Prostate gland (tissue), 2 donors: ENCODE data around the gene NPIPA7. TPM values are rescaled to one million over a fixed set of nuclear protein-coding genes. Genes with fewer than 3 reads are reported as not detected.
"Not testable (repeated sequence)": the region's sequence is repeated elsewhere in the genome, so short reads cannot be mapped to it uniquely, and the experiment has no call there.

ENCODE experiments used
- DNase-seq: peaks from one replicate; pipeline ENCODE4 v3.0.0-alpha.2; 2019; ENCODE audit warnings: low spot score
- H3K27ac ChIP-seq, 2 donors: fragments of 200-600 bp; sonication (generic); 2 replicates each; pipeline ENCODE4 v1.5.1; 2017 to 2019
- H3K27me3 ChIP-seq: fragments of 200-600 bp; sonication (generic); replicated peaks from 2 replicates; pipeline ENCODE4 v1.5.1; 2019; ENCODE audit not compliant: insufficient read depth
- H3K36me3 ChIP-seq, 2 donors: fragments of 200-600 bp; sonication (generic); 1 replicate in 1 of 2; 2 replicates in 1 of 2; pipeline versions ENCODE4 v1.5.1 to v1.8.1; 2017 to 2019
- H3K4me1 ChIP-seq: fragments of 200-600 bp; sonication (generic); replicated peaks from 2 replicates; pipeline ENCODE4 v1.5.1; 2019
- H3K4me3 ChIP-seq, 2 donors: fragments of 200-600 bp; sonication (generic); 2 replicates each; pipeline ENCODE4 v1.5.1; 2017 to 2019
- H3K9me3 ChIP-seq: fragments of 200-600 bp; sonication (generic); 2 replicates; pipeline ENCODE4 v1.5.1; 2017
- WGBS: methylation state at CpG from one replicate; pipeline ENCODE4 v1.1.5; 2018; 5-methylcytosine and 5-hydroxymethylcytosine counted together
- intact Hi-C: fragments of 100-400 bp; cut with DNase I; formaldehyde crosslinking; loops from one replicate; pipeline ENCODE4 v1.14.2; 2022
- microRNA-seq: library from miRNA; unstranded; fragments of <30 nt; microRNA quantifications from one replicate; pipeline ENCODE4, GENCODE V29; 2016
- small RNA-seq, 2 donors: library from RNA; depleted of rRNA; stranded (forward); fragments of <200 nt; gene quantifications; one replicate each; pipeline ENCODE3, GENCODE V24; 2016
- total RNA-seq, 2 donors: library from RNA; depleted of rRNA; stranded (reverse); fragments of >200 nt; gene quantifications; one replicate each; pipeline ENCODE4 v1.1.0, GENCODE V29; 2016

NPIPA7 gene
- total RNA-seq, 2 donors from 2014 or later: 4.4 to 5.3 TPM

DNA sequence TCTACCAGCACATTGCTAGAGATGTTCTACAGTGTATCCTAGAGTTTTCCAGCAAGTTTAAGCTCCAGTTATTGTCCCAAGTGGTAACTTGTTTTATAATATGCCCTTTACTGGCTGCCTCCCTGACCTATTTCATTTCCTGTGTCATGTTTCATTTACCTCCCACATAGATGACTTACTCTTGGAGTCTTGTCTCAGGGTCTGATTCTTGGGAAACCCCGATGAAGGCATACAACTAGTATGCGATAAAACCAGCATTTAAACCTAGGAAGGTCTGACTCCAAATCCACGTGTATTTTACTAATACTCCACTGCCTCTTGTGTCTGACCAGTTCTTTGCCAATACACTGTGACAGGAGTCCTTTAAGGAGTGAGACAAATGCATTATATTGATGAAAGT, 55.8 kb downstream of the NPIPA7 start:
- H3K4me3 ChIP-seq, DNase-seq, H3K36me3 ChIP-seq, H3K27ac ChIP-seq, intact Hi-C loops, H3K4me1 ChIP-seq, H3K27me3 ChIP-seq, H3K9me3 ChIP-seq: not testable (repeated sequence)
- 74% methylated on average over 2 of the region's 3 CpGs for WGBS

DNA sequence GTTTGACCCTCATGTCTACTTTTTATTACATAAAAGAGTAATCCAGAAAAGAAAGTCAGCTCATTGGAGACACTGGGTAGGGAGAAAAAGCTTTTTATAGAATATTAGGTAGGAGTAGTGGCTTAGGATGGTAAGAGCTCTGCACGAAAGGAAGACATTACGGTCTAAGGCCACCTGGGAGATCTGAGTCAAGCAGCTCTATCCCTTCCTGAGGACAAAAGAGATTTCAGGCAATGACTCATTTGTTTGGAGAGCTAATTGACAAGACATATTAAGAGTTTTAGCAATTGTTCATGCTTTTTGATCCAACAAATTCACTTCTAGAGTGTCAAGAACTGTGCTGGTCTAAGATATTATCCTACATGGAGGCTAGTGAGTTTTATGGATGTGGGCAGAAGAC, 62.5 kb downstream of the NPIPA7 start:
- intact Hi-C loops, H3K4me1 ChIP-seq, DNase-seq, H3K4me3 ChIP-seq, H3K27ac ChIP-seq, H3K36me3 ChIP-seq, H3K27me3 ChIP-seq, H3K9me3 ChIP-seq: not testable (repeated sequence)
- no CpG with 5 or more reads among the region's 2 CpGs for WGBS

Small RNAs within 50 kb of the gene (microRNA-seq; reads per million reads assigned to microRNA genes)
- gene MIR6511A3 (not detected), gene MIR6770-2 (not detected)

Small RNAs within 50 kb of the gene (small RNA-seq; reads per million reads assigned to genes)
- gene AC138969.3 (0 reads per million in 2 donors), gene MIR6511A3 (0 reads per million in 2 donors), gene MIR6770-2 (0 reads per million in 2 donors)

Other genes with a start within 250 kb of the NPIPA7 start
- 10 to 100 TPM in 1 of 2 donors, 1 to 10 TPM in 1; 4.5 to 15.2 TPM for gene ABCC6, start 155.6 kb upstream of the NPIPA7 start, total RNA-seq
- gene NOMO3, start 146.6 kb upstream of the NPIPA7 start, total RNA-seq: 10 to 100 TPM; 33.6 to 35.5 TPM